Measurements from ENCODE around the gene KRTAP21-3. TPM values are rescaled to one million over a fixed set of nuclear protein-coding genes. Genes with fewer than 3 reads are reported as not detected.
"Not testable (repeated sequence)": the region's sequence is repeated elsewhere in the genome, so short reads cannot be mapped to it uniquely, and the experiment has no call there.

Gene KRTAP21-3, protein sequence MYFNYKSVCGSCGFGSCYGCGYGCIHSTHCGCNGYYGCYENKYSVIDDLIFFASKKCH
- not detected in 2 replicates for total RNA-seq (2014; rRNA removed; shearing (Covaris generic))

DNA sequence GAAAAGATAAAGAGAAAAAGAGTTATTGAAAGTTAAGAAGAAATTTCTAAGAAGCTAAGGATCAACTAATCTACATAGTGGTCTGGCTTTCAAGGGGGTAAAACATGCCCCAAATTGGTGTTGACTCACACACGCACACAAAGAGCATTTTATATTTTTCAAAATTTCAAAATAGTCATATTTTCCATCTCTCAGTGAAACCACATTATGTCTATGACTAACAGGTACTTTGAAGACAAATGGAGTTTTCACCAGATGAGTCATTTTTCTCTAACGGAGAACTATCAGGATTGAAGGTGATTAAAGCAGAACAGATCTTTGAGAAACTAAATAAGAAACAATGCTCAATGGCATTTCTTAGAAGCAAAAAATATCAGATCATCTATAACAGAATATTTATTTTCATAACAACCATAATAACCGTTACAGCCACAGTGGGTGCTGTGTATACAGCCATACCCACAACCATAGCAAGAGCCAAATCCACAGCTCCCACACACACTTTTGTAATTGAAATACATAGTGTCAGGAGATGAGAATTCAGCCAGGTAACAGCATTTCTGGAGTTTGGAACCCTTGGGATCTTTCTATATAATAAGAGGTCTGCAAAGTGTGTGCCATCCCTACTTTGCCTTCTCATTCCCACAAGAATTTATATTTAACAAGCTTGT, at the start of gene KRTAP21-3:
TSS of gene KRTAP21-3 (minus strand) at position 539 of the 671 bp plus-strand sequence. CDS start at position 521, 18 bp downstream.
- no peak for DNase-seq (ENCODE audit: low spot score)

DNA sequence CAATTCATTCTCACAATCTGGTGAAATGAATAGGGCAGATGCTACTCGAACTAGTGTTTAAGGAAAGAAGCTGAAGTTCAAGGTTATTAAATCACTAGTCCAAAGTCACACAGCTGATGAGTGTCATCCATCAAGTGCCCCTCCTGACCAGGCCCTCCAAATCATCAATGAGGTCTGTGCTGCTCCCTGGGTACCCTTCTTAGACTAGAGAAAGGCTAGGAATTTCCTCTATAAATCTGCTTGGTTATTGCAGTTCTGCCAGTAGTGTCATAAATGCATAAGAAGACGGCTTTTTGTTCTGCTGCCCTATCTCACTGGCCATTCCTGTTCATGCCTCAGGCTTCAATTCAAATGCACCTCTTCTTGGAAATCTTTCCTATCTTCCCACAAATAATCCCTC, 42.2 kb upstream of the KRTAP21-3 start:
- DNase-seq (ENCODE audit: low spot score): no peak

DNA sequence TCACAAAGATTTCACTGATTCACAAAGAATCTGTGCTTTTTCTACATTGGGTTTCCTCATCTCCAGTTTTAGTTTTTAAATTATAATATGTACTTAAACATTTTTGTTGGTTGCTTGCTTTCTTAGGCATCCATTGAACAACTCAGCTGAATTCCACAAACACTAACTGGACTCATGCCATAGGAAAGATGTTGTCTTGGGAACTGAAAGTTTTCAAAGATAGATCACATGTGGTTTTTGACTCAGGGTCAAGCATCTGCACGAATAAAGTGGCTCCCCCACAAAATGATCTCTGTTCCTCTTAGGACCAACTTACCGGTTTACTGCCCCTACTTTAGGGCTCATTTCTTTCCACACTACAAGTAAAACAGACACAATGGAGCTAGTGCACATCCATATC, 39.7 kb upstream of the KRTAP21-3 start:
- DNase-seq (ENCODE audit: low spot score): no peak

DNA sequence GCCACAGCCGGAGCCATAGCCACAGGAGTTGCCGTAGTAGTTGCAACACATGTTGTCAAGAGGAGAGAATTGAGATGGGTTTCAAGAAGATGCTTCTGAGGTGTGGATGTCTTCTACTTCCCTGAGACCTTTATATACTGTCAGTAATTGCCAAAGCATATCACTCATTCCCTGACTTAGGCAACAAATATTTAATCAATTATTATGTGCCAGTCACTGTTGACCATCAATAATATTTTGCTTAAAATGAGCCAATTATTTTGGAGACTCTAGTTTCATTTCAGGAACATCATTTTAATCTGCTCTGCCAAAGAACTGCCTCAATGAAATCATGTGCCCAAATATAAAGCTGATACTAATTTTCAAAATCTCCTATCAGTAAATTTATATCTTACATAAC, 36.8 kb upstream of the KRTAP21-3 start, which contains the start of gene KRTAP21-1:
TSS of gene KRTAP21-1 (minus strand) at position 101 of the 400 bp plus-strand sequence. CDS start at position 51, 50 bp downstream.
- DNase-seq (ENCODE audit: low spot score): not testable (repeated sequence)

DNA sequence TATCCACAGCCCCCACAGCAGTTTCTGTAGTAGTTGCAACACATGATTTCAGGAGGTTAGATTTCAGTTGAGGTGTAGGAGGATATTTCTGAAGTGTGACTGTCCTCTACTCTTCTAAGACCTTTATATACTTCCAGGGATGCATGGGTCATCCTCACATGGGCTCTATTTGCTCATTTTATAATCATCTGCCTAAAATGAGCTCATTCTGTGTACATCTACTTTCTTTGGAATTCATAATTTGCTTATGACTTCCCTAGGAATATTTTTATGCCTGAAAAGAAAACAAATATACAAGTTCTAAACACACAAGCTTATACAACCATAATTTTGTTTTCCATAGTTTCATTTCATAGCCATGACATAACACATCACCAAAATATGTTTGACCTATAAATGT, 28.6 kb upstream of the KRTAP21-3 start, which contains the start of gene KRTAP21-2:
TSS of gene KRTAP21-2 (minus strand) at position 101 of the 400 bp plus-strand sequence. CDS start at position 44, 57 bp downstream.
- no peak for DNase-seq (ENCODE audit: low spot score)

DNA sequence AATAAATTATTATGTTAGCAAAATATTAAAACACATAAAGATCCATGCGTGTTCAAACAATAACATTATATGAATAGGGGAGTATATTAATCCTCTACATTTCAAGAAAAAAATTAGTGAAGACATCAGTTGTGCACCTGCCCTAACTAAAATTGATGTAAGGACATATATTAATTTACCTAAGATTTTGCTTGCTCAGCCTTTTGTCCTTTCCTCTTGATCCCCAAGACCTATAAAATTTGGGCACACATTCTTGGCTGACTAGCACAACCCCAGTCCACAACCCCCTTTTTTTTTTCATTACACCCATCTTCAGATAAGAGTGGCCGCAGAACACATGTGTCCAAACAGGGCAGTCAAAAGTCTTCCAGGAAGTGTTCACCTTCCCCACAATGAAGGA, 21.9 kb upstream of the KRTAP21-3 start:
- DNase-seq (ENCODE audit: low spot score): no peak

DNA sequence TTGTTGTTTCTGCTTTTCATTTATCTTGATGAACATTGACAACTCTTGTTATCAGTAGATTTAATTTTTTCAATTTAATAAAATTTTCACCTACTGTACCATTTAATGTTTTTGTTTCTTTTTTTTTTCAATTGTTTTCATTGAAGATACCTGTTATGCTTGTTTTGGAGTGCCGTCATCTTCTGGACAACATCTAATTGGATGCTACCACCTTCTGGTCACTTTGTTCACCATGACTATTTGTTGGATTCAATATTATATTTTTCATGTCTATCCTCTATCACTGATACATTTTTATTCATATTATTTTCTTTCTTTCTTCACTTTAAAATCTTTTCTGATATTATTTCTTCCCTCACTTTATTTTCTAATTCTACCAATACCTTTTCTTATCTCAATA, 14.4 kb upstream of the KRTAP21-3 start:
- DNase-seq (ENCODE audit: low spot score): no peak

DNA sequence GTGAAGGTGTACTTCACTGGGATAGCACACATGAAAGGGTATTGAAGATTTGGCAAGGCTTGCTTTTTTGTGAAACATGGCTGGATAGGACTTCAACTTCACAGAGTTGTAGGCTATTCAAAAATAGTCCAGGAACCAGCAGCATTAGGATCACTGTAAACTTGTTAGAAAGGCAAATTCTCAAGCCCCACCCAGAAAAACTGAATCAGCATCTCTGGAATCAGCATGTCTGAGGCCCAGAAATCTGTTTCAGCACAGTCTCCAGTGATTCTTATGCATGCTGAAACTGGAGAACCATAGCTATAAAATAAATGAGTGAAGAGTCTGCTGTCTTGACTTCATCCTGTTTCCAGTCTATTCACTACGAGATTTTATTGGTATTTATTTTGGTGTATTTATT, 8.1 kb upstream of the KRTAP21-3 start:
- DNase-seq (ENCODE audit: low spot score): no peak

DNA sequence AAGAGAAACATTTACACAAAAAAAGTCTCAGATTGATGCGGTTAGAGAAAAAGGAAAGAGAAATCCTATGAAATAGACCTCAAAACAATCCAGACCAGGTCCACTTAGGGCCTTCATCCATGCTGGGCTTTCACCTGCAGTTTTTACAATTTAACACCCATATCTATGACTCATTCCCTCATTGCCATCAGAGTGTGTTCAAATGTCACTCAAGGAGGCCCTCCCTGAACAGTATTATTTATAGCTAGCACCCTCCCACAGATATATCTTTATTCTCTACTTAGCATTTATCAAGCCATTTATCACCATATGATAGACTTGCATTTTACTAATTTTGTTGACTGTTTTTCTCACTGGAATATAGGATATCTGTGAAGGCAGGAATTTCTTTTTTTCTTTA, 824 bp upstream of the KRTAP21-3 start:
- DNase-seq (ENCODE audit: low spot score): no peak

DNA sequence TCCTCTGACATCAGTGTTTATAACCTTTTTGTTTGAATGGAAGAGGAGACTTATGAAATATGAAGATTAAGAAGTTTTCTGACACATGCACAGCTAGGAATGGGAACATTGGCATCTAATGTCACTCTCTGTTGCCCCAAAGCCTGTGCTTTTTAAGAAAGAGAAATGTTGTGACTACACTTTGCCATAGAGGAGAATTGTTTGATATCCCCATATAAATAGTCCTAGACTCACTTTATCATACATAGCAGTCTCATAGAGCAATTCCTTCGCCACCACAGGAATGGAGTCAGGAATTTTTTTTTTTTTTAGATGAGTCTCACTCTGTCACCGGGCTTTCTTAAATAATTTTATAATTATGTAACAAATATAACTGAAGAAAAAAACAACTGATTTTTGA, 1.5 kb downstream of the KRTAP21-3 start:
- DNase-seq (ENCODE audit: low spot score): no peak

DNA sequence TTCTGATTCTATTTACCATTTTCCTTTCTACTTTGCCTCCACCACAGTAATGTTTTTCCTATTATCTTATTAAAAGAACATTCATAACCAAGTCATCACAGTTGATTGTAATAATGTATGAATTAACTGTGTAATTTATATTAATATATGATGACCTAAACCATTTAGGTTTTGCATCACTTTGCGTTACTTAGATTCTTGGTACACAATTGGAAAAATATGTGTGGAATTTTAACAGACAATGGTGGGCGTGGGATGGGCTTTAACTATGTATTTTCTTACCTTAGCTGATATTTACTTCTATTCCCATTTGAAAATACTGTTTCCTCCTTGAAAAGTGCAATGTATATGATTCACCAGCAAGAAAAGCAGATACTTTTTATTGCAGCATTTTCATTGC, 3.6 kb downstream of the KRTAP21-3 start:
- no peak for DNase-seq (ENCODE audit: low spot score)

DNA sequence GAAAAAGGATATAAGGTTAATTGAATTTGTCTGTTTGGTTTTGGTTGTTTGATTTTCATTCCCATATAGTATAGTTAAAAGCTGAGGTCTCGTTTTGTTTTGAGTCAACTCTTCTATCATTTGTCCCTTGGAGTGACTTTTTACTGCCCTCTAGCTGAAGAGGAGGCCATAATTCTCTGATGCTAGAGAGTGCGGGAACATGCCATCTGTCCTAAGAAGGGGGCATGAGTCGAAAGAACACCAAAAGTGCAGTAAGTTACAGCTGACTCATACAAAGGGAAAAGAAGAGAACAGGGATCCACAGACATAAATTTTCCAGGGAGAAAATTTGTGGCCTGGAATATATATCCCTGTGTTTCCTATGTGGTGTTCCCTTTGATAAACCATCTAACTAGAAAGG, 4.1 kb downstream of the KRTAP21-3 start:
- DNase-seq (ENCODE audit: low spot score): no peak

DNA sequence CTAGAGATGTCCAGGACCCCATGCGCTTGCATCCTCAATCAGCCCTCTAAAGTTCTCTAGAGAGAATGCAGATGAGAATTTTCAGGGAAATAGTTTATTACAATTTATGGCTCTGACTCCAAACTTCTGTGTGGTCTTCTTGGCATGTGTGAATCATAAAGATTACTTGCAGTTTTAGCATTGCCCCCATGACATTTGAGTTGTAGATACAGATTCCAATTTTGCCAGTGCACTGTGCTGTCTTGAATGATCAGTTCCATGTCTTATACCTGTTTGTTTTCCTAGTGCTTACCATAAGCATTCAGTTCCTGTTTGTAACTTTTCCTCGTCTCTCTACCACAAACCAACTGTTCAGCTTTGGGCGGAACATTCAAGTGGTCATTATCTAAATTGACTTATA, 4.8 kb downstream of the KRTAP21-3 start:
- no peak for DNase-seq (ENCODE audit: low spot score)

DNA sequence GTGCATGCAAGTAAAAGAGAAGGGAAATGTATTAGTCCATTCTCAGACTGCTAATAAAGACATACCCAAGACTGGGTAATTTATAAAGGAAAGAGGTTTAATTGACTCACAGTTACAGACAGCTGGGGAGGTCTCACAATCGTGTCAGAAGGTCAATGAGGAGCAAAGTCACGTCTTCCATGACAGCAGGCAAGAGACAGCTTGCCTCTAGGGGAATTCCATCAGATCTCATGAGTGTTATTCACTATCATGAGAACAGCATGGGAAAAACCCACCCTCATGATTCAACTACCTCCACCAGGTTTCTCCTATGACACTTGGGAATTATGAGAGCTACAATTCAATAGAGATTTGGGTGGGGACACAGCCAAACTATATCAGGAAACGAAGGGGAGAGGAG, 8.1 kb downstream of the KRTAP21-3 start:
- no peak for DNase-seq (ENCODE audit: low spot score)

DNA sequence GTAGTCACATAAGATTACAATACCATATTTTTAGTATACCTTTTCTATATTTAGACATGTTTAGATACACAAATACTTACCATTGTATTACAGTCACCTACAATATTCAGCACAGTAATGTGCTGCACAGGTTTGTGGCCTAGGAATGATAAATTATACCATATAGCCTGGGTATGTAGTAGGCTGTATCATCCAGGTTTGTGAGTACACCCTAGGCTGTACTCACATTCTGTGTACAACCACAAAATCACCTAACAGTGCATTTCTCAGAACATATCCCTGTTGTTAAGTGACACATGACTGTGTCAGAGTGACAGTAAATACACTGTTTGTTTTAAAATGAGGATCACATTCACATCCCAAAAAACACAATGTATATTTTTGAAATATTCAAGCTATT, 11.2 kb downstream of the KRTAP21-3 start:
- no peak for DNase-seq (ENCODE audit: low spot score)

DNA sequence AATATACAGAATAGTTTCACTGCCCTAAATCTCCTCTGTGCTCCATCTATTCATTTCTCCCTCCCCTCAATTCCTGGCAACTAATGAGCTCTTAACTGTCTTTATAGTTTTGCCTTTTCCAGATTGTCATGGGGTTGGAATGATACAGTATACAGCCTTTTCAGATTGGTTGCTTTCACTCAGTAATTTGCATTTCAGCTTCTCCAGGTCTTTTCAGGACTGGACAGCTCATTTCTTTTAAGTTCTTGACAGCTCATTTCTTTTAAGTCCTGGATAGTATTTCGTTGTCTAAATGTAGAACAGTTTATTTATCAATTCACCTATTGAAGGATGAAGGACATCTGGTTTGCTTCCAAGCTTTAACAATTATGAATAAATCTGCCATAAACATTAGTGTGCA, 22.6 kb downstream of the KRTAP21-3 start:
- DNase-seq (ENCODE audit: low spot score): no peak

DNA sequence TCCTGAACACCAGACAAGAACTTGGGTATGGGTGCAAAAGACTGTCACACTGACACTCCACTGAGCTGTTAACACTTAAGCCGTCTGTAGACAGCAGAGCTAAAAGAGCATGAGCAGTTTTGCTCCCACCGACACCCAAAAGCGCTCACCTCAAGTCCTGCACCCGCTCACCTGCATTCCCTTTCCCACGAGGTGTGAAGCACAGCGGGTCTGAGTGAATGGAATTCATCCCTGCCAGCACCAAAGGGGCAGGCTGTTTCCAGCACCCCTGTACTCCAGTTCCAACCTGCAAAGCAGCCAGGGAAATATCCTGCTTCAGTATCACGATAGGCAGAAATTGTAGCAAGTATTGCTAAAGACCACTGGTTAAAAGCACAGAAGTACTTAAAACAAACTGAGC, 28.8 kb downstream of the KRTAP21-3 start:
- DNase-seq (ENCODE audit: low spot score): no peak

DNA sequence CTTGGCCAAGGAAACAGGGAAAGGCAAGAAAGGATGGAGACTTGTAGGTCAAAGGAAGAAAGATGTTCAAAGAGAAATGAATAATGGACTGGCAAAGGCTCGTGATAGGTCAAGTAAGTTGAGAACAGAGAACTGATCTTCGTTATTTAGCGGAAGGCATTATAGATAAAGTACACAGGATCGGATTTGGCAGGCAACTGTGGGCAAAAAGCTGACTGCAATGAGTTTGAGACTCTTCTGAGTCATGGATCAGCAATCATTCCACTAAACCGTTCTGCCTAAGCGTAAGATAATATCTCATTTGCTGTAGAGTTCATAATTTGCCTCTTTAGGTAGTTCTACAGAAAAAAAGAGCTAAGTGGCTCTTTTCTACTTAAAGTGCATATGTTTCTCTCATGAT, 34.1 kb downstream of the KRTAP21-3 start:
- DNase-seq (ENCODE audit: low spot score): no peak

DNA sequence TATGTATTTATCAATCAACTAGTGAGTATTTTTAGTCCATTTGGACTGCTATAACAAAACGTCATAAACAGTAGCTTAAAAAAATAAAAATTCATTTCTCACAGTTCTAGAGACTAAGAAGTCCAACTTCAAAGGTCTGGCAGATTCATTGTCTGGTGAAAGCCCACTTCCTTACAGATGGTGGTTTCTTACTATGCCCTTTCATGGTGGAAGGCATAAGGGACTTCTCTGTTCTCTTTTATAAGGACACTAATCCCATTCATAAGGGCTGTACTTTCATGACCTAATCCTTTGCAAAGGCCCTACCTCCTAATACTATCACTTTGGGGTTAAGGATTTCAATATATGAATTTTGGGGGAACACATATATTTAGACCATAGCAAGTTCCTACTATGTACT, 38.0 kb downstream of the KRTAP21-3 start:
- DNase-seq (ENCODE audit: low spot score): no peak

DNA sequence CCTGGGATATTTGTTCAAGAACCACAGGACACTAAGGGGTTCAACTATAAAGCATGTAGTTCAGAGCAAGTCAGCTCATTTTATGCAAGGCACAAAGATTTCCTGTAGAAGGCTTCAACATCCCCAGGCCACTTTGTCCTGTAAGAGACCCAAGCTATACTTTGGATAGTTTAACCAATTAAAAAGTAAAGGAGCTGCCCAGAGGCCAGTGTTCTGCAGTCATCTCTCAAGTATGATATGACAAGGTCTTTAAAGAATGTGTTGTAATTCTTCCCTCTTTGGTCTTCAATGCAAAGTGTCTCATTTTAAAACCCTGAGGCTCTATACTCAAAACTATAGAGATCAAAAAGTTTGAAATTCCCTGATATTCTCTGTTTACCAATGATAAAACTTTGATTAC, 41.8 kb downstream of the KRTAP21-3 start:
- no peak for DNase-seq (ENCODE audit: low spot score)

DNA sequence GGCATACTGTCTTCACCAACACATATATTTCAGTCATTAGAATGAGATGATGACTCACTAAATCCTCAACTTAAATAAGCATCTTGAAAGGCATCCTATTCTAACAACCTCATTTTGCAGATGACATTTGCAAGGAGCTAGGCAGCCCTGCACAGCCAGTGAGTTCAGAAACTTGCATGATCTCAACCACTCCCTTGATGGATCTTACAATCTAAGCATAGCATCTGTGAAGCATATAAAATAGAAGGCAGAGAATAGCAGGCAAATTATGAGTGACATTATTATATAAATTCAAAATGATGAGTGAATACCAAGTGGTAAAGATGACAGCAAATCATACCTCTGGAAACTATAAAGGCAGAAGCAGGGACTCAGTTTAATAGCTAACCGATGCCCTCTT, 44.3 kb downstream of the KRTAP21-3 start:
- DNase-seq (ENCODE audit: low spot score): no peak

DNA sequence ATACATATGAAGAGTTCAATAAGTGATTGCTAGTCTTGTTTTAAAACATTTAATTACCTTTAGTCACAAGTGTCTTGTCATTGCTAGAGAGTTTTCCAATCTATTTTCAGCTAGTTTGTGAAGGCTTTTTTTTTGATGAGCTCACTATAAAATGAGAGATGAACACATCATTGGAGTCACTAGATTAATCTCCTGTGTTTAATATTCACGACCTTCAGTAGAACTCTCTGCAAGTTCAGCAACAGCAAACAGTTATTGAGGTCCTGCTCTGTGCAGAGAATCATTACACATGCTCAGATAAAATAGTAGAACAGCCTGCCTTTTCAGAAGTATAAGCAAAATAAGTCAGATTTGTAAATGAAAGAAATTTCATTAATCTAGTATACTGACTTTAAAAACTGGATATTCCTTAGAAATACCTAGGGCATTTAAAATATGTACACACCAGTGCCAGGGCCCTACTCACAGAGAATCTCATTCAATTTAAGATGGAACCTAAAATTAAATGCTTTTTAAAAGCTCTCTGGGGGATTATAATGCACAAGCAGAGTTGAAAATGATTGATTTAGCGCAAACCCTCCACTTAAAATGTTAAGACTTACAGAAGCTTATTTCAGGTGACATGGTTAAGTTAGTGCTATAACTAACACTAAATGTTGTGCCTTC, 45.5 kb downstream of the KRTAP21-3 start:
- DNase-seq (ENCODE audit: low spot score): no peak

DNA sequence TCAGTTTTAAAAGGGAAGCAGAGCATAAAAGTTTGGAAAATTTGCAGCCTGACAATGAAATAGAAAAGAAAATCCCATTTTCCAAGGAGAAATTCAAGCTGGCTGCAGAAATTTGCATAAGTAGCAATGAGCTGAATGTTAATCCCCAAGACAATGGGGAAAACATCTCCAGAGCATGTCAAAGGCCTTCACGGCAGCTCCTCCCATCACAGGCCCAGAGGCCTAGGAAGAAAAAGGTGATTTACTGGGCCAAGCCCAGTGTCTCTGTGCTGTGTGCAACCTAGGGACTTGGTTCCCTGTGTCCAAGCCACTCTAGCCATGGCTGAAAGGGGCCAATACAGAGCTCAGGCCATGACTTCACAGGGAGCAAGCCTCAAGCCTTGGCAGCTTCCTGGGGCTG, 49.8 kb downstream of the KRTAP21-3 start:
- DNase-seq (ENCODE audit: low spot score): no peak

Data from HT-29 (cell line).